Endothelial cell of umbilical vein (primary cell): Measurements from ENCODE around the gene MGAM2. TPM values are rescaled to one million over a fixed set of nuclear protein-coding genes. Genes with fewer than 3 reads are reported as not detected.

Experiments
- BruUV-seq: library from RNA; stranded (reverse); fragments of 400-500 nt; replicated peaks from 2 replicates; lab custom pipeline; 2021; lab: Mats Ljungman, UMichigan
- CTCF ChIA-PET: fragments of 300-600, 350-600 bp; sonication (Branson Sonifier 250); formaldehyde crosslinking; loops from one replicate; lab custom pipeline; 2021; ENCODE audit warnings: antibody characterized with exemption, inconsistent platforms; lab: Charles Lee
- POLR2A ChIA-PET: fragments of 300-600, 350-600 bp; sonication (Branson Sonifier 250); formaldehyde crosslinking; loops from one replicate; lab custom pipeline; 2021; ENCODE audit warnings: antibody characterized with exemption, inconsistent platforms; lab: Charles Lee
- DNase-seq: peaks from one replicate; pipeline ENCODE4 v3.0.0-alpha.2; 2011; ENCODE audit warnings: low read depth, low spot score
- FAIRE-seq: peaks from 2 replicates; lab custom pipeline; 2011; peaks lifted over from hg19 to GRCh38; lab: Jason Lieb, UNC
- H2AFZ ChIP-seq: 2 replicates; pipeline ENCODE4 v1.6.0; 2012; ENCODE audit warnings: low read depth, low read length, control low read depth, inconsistent platforms
- H3K27ac ChIP-seq: 2 replicates; pipeline ENCODE4 v1.5.1; 2011; ENCODE audit warnings: low read depth, mild to moderate bottlenecking, control low read depth, low read length, moderate library complexity; ENCODE audit not compliant: insufficient read depth
- H3K27me3 ChIP-seq, 2 experiments: 2 replicates each; pipeline versions ENCODE4 v1.6.0 to v1.6.1; 2011; ENCODE audit warnings: low read length in 2 of 2, mixed read lengths in 1 of 2; ENCODE audit not compliant: control insufficient read depth in 2 of 2, insufficient read depth in 2 of 2
- H3K36me3 ChIP-seq, 2 experiments: 2 replicates in 1 of 2; 3 replicates in 1 of 2; pipeline ENCODE4 v1.5.1; 2011; ENCODE audit warnings: low read length in 2 of 2, mild to moderate bottlenecking in 1 of 2, moderate library complexity in 1 of 2; ENCODE audit not compliant: control insufficient read depth in 2 of 2, insufficient read depth in 2 of 2; ENCODE audit errors: extremely low read depth in 1 of 2
- H3K4me1 ChIP-seq: 3 replicates; pipeline ENCODE4 v1.5.1; 2011; ENCODE audit warnings: mild to moderate bottlenecking, low read length; ENCODE audit not compliant: control insufficient read depth, insufficient read depth; ENCODE audit errors: extremely low read depth
- H3K4me2 ChIP-seq: 2 replicates; pipeline ENCODE4 v1.6.1; 2011; ENCODE audit warnings: low read length, control low read depth, mixed read lengths; ENCODE audit not compliant: insufficient read depth
- H3K4me3 ChIP-seq, 3 experiments: fragments of 200-600 bp in 1 of 3; sonication (generic), shearing (Covaris generic) in 1 of 3; replicated peaks in 1 of 3; 2 replicates each; pipeline ENCODE4 v1.5.1; 2011 to 2016; ENCODE audit warnings: control low read depth in 3 of 3, low read length in 3 of 3, mild to moderate bottlenecking in 2 of 3, inconsistent platforms in 1 of 3, low read depth in 1 of 3, moderate library complexity in 1 of 3; ENCODE audit not compliant: insufficient read depth in 1 of 3
- H3K79me2 ChIP-seq: 2 replicates; pipeline ENCODE4 v1.6.0; 2012; ENCODE audit warnings: low read length, inconsistent platforms; ENCODE audit not compliant: control insufficient read depth, insufficient read depth
- H3K9ac ChIP-seq: replicated peaks from 2 replicates; pipeline ENCODE3; 2011; ENCODE audit warnings: low read length, control low read depth; ENCODE audit not compliant: insufficient read depth; ENCODE audit errors: extremely low read depth
- H3K9me1 ChIP-seq: replicated peaks from 3 replicates; pipeline ENCODE4 v1.6.0; 2011; ENCODE audit warnings: mild to moderate bottlenecking, low read length; ENCODE audit not compliant: control insufficient read depth, insufficient read depth; ENCODE audit errors: extremely low read depth
- H3K9me3 ChIP-seq: replicated peaks from 2 replicates; pipeline ENCODE4 v1.5.1; 2012; ENCODE audit warnings: low read length, inconsistent platforms; ENCODE audit not compliant: control insufficient read depth, insufficient read depth
- H4K20me1 ChIP-seq: replicated peaks from 2 replicates; pipeline ENCODE3; 2011; ENCODE audit warnings: mild to moderate bottlenecking, low read length; ENCODE audit not compliant: control insufficient read depth, insufficient read depth; ENCODE audit errors: extremely low read depth
- EZH2 ChIP-seq: IDR thresholded peaks from 2 replicates; pipeline ENCODE4 v1.6.1; 2012; ENCODE audit warnings: borderline replicate concordance, low read depth, mild to moderate bottlenecking, moderate library complexity, low read length, inconsistent platforms; ENCODE audit not compliant: severe bottlenecking
- FOS ChIP-seq: IDR thresholded peaks from 2 replicates; pipeline ENCODE4 v1.6.1; 2011; ENCODE audit warnings: mild to moderate bottlenecking, low read length, moderate library complexity, borderline replicate concordance; ENCODE audit not compliant: insufficient read depth
- JUN ChIP-seq: IDR thresholded peaks from 2 replicates; pipeline ENCODE4 v1.6.1; 2011; ENCODE audit warnings: borderline replicate concordance, low read depth; ENCODE audit not compliant: insufficient read length, insufficient read depth
- POLR2A ChIP-seq: IDR thresholded peaks from 2 replicates; pipeline ENCODE4 v1.6.1; 2012; ENCODE audit warnings: low read depth, mild to moderate bottlenecking, control low read depth, low read length
- dilution Hi-C: fragments of 300-500 bp; cut with MboI; formaldehyde crosslinking; loops from one replicate; pipeline ENCODE4 v1.15.0; 2019; ENCODE audit warnings: low sequenced_read_pairs; ENCODE audit not compliant: extremely low pct_ligation_motif_present
- intact Hi-C: fragments of 100-400 bp; cut with micrococcal nuclease; formaldehyde crosslinking; loops from one replicate; pipeline ENCODE4 v1.10.0; 2022
- polyA plus RNA-seq, 4 experiments: library from polyadenylated mRNA; depleted of rRNA in 3 of 4; stranded (reverse) in 3 of 4; unstranded in 1 of 4; fragments of >200 nt; gene quantifications; 2 replicates each; pipeline versions ENCODE4 v1.2.1 to v1.2.3, GENCODE V29; 2011 to 2012; ENCODE audit warnings: missing spikeins in 1 of 4
- total RNA-seq: library from RNA; stranded (reverse); gene quantifications from 2 replicates; pipeline ENCODE4 v1.2.3, GENCODE V29; 2021
- TF ChIP-seq, protein P1 (sequence below): IDR thresholded peaks from 2 replicates; pipeline ENCODE4 v1.6.1; 2011; ENCODE audit not compliant: insufficient read depth, insufficient read length
- TF ChIP-seq, protein P2 (sequence below), 2 donors: IDR thresholded peaks; 1 replicate in 1 of 2; 2 replicates in 1 of 2; pipeline ENCODE4 v1.5.1; 2011; ENCODE audit warnings: low read length in 2 of 2, mild to moderate bottlenecking in 2 of 2, moderate library complexity in 2 of 2, control low read depth in 1 of 2, inconsistent platforms in 1 of 2, low read depth in 1 of 2; ENCODE audit not compliant: insufficient read depth in 1 of 2; ENCODE audit errors: extremely low read depth in 1 of 2

MGAM2 gene
- total and polyA plus RNA-seq, 2 donors (not counting 3 experiments of a cell fraction or from before 2014, with no cell fraction given), result not detected

DNA sequence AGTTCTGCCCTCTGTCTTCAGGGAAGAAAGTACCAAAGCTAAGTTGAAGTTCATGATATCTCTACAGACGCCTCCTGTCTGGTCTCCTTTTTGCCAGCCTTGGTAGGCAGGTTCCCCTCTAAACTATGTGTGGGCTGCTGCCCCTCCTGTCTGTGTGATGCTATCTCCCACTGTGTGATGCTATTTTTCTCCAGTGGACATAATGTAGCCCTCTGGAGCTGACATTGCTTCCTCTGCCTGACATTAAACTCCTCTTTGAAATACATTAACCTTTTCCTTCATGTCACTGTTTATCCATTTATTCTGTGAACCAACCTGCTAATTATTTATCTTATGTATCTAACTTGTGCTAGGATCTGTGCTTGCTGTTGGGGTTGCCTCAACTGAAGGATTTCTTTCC is 146.4 kb downstream of the MGAM2 start, which contains the start of gene PRSS58:
Gene PRSS58, minus strand, starts transcription at position 101 of the 400 bp plus-strand sequence. CDS start 351 bp downstream, outside the sequence.
- Histone ChIP-seq H3K9me3 (no peaks in the 10 kb centered on the region), H3K9ac (no peak within 1 kb of the TSS), H2AFZ (no peak within 1 kb of the TSS), H3K36me3 (no peaks in the 10 kb centered on the region), H3K79me2 (no peaks in the 10 kb centered on the region), H3K9me1 (no peaks in the 10 kb centered on the region), H3K4me2 (no peak within 1 kb of the TSS), H3K4me1 (no peaks in the 10 kb centered on the region), H3K27me3 (no peaks in the 10 kb centered on the region), H3K27ac (no peak within 1 kb of the TSS), H3K4me3 (no peak within 1 kb of the TSS), H4K20me1 (no peaks in the 10 kb centered on the region)
- TF ChIP-seq JUN (no peak), EZH2 (no peak), POLR2A (no peak), FOS (no peak)
- TF ChIP-seq, protein P1, sequence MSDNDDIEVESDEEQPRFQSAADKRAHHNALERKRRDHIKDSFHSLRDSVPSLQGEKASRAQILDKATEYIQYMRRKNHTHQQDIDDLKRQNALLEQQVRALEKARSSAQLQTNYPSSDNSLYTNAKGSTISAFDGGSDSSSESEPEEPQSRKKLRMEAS, result no peak
- TF ChIP-seq, protein P2, sequence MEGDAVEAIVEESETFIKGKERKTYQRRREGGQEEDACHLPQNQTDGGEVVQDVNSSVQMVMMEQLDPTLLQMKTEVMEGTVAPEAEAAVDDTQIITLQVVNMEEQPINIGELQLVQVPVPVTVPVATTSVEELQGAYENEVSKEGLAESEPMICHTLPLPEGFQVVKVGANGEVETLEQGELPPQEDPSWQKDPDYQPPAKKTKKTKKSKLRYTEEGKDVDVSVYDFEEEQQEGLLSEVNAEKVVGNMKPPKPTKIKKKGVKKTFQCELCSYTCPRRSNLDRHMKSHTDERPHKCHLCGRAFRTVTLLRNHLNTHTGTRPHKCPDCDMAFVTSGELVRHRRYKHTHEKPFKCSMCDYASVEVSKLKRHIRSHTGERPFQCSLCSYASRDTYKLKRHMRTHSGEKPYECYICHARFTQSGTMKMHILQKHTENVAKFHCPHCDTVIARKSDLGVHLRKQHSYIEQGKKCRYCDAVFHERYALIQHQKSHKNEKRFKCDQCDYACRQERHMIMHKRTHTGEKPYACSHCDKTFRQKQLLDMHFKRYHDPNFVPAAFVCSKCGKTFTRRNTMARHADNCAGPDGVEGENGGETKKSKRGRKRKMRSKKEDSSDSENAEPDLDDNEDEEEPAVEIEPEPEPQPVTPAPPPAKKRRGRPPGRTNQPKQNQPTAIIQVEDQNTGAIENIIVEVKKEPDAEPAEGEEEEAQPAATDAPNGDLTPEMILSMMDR (IDR thresholded peaks at IDR 0.05; ENCODE audit: extremely low read depth in 1 of 2, insufficient read depth in 1 of 2, low read depth in 1 of 2, low read length in 2 of 2), result no peak
- DNase-seq (no peak), FAIRE-seq (no peak)
- dilution Hi-C loops (no loop called here), intact Hi-C loops (no loop called here)
- ChIA-PET POLR2A (no interaction called here), CTCF (no interaction called here)
- no TSS peak for BruUV-seq
